ENCODE measurements around the gene GTF2H4. TPM values are rescaled to one million over a fixed set of nuclear protein-coding genes. Genes with fewer than 3 reads are reported as not detected.

GTF2H4 gene
- total and polyA plus RNA-seq, 2 of the 8 experiments (the other 6 are each of a cell fraction or from before 2014, with no cell fraction given): 42.3 to 53.4 TPM

DNA sequence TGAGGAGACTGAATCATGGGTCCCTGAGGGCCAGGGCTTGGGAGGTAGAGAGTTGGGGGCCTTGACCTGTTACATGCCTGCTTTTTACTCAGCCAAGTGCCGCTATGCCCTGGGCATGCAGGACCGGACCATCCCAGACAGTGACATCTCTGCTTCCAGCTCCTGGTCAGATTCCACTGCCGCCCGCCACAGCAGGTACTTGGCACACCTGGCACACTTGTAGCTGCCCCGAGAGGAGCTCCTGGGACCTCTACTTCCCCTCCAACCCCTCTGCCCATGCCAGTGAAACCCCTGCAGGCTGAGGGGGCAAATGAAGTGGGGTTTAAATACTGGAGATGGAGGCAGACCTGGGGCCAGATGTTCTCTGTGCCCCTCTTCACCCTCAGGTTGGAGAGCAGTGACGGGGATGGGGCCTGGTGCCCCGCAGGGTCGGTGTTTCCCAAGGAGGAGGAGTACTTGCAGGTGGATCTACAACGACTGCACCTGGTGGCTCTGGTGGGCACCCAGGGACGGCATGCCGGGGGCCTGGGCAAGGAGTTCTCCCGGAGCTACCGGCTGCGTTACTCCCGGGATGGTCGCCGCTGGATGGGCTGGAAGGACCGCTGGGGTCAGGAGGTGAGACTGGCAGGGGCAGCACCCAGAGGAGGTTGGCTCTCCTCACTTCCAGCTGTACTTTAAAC is 19.1 kb upstream of the GTF2H4 start (continued):
- TF ChIP-seq POU5F1 (IDR thresholded peaks at IDR 0.05; ENCODE audit: low read depth, low read length) (no peak), HDAC6 (IDR thresholded peaks at IDR 0.05; ENCODE audit: low read depth, low read length) (no peak), FOSL1 (IDR thresholded peaks at IDR 0.05; ENCODE audit: insufficient read depth, low read depth, low read length) (no peak)

Measured in H1 (cell line).